GM21447 (cell line): Measurements from ENCODE around the gene FZD7.

Source experiments
- ATAC-seq: cut with Tn5 transposase; IDR thresholded peaks from one replicate; pipeline ENCODE4 v1.9.1; 2021; ENCODE audit not compliant: unreplicated experiment

FZD7 gene

GRCh38 chr2:202033317-202034248, at the start of gene FZD7:
Gene FZD7, plus strand, starts transcription at chr2:202033855. Its CDS starts 793 bp downstream, at chr2:202034648.
- ATAC-seq, result peak; percentile 80

DNA sequence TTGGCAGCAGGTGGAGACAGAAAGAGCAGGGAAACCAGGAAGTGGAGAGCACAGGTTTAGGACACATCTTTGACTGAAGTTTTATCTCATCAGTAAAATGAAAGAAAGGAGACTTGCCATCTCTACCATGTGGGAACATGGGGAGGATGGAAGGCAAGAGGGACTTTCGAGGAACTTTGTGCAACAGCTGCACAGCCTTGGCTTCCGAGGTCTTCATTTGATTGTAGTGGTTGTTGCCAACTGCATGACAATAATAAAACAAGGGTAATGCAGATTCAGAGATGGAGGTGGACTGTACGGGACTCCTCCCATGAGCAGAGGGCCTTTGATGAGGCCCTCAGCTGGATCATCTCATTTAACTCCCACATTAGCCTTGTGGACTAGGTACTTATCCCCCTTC, 49.3 kb upstream of the FZD7 start:
- ATAC-seq, result no peak

DNA sequence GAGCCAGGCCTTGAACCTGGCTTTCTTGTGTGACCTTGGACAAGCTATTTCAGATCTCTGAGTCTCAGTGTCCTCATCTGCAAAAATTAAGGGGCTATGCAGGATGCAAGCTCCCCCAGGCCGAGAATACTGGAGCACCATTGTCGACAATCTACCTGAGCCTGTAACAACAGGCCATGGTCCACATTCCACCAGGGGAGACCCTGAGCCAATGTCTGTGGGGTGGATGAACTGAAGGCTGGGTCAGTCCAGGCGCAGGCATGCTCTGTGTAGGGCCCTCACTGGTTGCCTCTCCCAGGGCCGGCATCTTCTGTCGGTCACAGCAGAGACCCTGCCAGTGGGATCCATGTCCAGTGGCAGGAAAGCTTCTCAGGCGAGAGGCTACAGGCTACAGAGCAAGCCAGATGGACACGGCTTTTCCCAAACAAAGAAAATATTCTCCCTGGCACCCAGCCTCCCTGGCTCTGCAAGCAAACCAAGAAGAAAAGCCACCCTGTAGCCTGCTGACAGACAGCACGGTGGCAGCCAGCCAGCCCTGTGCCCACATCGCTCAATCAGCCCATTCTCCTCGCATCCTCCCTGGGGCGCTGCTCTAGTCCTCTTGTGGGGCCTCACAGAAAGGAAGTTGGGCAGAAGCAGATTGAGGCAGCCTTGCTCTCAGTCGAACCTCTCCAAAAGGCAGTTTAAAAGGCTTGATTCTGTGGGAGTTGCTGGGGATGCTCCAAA, 48.7 kb upstream of the FZD7 start:
- ATAC-seq, result no peak

DNA sequence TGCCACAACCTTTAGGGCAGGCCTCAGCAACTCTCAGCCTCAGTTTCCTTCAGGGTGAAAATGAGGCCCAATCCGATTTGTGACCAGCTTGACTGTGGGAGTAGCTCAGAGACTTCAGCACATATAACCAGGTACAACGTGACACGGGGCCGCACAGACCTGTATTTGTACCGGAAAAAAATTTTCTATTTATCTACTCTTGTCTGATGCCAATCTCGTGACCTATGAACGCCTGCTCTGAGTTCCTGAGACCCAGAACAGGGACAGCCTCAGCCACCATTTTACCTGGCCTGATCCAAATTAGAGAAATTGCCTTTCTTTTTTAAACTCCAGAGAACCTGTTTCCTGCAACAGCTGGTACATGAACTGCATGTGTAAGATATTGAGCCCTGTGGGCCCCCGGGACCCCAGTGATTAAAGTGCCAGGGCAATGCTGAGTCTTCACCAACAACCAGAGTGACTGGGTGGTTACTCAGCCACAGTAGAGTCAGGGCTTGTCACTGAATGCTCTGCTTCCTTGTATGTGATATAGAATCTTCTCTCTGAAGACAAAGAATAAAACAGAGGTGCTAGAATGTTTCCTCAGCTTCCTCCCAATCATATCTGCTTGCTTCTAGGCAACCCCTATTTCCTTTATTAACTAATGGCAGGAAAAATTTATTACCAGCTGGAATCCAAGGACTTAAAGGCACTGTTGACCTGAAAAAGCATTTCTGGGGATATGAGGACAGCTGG, 47.8 kb upstream of the FZD7 start:
- ATAC-seq, result no peak

DNA sequence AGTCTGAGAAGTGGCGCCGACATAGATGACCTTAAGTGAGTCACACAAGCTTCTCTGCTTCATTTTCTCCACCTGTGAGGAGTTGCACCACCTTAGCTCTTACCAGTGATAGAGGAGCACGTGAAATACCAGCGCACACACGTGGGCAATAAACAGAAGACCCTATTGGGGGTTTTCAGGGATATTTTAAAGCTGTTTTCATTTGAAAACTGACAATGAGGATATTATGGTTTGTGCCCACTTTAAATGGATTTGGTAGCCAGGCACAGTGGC, 47.3 kb upstream of the FZD7 start:
- no peak for ATAC-seq

GRCh38 chr2:201987426-201987825, 46.2 kb upstream of the FZD7 start:
- no peak for ATAC-seq

DNA sequence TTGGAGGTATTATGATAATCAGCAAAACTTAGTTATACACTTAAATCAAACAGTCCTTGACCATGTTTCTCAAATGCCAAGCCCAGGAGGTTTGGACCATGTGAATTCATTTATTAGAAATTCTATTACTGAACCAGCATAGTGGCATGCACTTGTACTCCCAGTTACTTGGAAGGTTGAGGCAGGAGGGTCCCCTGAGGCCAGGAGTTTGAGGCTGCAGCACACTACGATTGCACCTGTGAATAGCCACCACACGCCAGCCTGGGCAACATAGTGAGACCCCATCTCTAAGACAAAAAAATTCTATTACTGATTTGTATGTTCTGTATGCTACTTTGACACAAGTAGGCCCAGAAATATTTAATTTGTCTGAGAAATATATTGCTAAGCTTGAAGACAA, 43.6 kb upstream of the FZD7 start:
- no peak for ATAC-seq

- no peak for ATAC-seq
Measured at GRCh38 chr2:201992960-201993359, 40.7 kb upstream of the FZD7 start.

- no peak for ATAC-seq
Measured at GRCh38 chr2:201994973-201995638, 38.5 kb upstream of the FZD7 start.

- ATAC-seq, result no peak
Measured at GRCh38 chr2:201996006-201996405, 37.6 kb upstream of the FZD7 start.

- no peak for ATAC-seq
Measured at GRCh38 chr2:201996679-201997314, 36.9 kb upstream of the FZD7 start.

DNA sequence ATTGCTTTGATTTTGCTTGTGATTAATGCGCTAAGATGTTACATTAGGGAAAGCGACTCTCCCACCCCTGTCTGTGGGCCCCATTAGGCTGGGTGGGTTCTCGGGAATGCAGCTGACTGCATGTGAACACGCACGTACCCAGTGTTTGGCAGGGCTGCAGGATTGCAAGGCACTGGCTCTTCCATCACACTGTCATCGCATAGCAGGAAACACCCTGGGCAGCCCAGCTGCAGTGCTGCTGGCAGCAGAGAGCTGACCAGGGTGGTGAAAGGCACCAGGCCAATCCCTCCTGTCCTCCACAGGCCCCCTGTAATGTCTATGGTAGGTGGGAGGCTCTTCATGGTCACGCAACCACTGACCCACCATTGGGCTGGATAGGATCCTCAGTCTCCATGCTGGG, 34.4 kb upstream of the FZD7 start:
- no peak for ATAC-seq

- ATAC-seq, result no peak
Measured at GRCh38 chr2:202001826-202002225, 31.8 kb upstream of the FZD7 start.

- no peak for ATAC-seq
Measured at GRCh38 chr2:202002381-202002780, 31.3 kb upstream of the FZD7 start.

- ATAC-seq, result peak; percentile 47
Measured at GRCh38 chr2:202005272-202005887, 28.3 kb upstream of the FZD7 start.

DNA sequence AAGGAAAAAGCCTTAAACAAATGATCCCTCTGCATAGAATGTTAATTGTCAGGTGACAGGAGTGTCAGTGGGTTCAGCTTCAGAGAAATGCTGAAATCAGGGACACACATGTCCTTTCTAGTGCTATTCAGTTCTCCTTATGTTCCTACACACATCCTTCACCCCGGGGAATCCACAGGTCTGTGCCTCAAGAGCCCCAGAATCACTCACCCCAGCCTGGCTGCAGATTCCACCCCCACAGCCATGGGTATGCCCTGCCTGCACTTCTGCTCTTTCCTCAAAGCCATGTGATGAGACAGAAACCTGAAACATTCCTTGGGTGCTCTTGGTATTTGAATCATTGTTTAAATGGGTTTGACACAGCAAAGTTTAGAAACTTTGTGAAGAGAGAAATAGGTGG, 27.4 kb upstream of the FZD7 start:
- no peak for ATAC-seq

DNA sequence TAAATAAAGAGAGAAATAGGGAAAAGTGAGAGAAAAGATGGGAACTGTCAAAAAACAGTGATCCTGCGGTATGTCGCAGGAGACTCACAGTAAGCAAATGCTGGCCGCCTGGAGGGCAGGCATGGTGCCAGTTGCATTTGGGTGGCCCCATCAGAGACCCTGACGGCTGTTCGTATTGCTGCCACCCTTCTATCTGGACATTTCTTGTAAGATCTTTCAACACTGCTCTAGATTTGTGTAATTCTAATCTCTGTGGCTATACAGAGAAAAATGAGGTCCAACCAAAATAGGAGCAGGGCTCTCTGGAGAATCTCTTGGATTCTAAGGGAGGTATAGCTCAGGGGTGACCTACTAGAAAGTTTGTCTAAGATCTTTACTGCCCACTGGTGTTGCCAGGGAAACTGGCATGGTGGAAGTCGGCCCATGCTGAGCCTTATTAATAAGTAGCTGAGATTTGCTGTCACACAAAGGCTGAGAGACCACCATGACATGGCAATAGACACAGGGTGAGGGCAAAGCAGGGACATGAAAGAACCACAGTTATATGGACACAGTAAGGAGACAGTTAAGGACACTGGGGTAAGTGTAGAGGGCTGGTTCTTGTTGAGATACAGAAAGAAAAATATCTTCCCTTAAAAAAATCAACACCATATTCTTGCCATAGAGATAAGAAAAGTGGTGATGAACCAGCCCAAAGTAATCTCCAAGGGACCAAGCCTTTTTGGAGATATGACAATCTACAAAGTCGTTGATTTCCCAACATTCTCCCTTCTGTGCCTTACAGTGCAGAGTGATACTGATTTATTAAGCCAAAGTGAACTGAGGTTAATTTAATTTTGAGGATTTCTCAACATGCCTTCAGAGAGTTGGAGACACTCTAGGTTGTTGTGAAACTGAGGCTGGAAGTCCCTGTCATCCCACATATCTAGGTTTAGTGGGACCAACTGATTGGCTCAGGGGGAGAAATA, 26.4 kb upstream of the FZD7 start:
- ATAC-seq, result no peak

- no peak for ATAC-seq
Measured at GRCh38 chr2:202007983-202008354, 25.7 kb upstream of the FZD7 start.

GRCh38 chr2:202009019-202009481, 24.6 kb upstream of the FZD7 start:
- ATAC-seq, result no peak
